ENCODE data around the gene SPACA6. TPM values are rescaled to one million over a fixed set of nuclear protein-coding genes. Genes with fewer than 3 reads are reported as not detected.
A peak's percentile ranks its signal among the peaks of the same experiment; 100 is the strongest.

The SPACA6 gene
- total and polyA plus RNA-seq, 9 of the 15 experiments (the other 6 are each of a cell fraction or from before 2014, with no cell fraction given): 1.3 to 17.3 (median 6.2) TPM

DNA sequence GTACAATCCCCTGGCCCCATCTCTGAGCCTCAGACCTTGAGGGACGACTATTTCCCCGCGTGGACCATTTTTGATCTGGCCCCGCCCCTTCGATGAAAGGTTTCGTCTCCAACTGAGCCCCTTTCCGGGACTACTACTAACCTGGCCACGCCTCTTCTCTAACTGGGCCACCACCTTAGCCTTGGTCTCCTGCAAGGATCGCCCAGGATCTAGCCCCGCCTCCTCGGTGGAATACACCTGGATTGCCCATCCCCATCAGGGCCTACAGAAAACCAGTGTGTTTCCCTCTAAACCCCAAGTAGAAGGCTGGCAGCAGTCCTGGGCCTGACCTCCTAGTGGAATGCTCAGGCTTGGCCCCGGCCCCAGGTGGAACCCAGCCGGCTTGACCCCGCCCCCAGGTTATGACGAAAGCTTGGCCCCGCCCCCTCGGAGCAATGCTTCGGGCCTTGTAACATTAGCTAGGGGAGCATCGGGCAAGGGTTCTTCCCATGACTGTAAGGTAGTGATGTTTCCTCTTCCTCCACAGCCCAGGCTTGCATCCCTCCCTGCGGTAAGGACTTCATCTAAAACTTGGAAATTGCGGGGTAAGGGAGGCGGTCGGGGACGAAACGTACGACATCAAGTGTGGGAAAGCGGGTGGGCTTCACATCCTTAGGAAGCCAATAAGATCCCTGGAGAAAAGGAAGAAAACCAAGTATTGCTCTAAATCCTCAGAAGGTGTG is 9.1 kb downstream of the SPACA6 start (continued):
- TF ChIP-seq CEBPG (CRISPR knock-in tag; IDR thresholded peaks at IDR 0.05) (no peak), CEBPG (tag; conservative IDR thresholded peaks at IDR 0.05 in 1 of 2, IDR thresholded peaks at IDR 0.05 in 1 of 2) (0 out of 4 replicates have a peak, but pooled peaks of 1 of the 2 experiments have one; percentile 18), NONO (IDR thresholded peaks at IDR 0.05; ENCODE audit: low read depth in 2 of 2, low read length in 1 of 2) (no peak), HNRNPUL1 (IDR thresholded peaks at IDR 0.05; ENCODE audit: low read length) (no peak), ZNF436 (CRISPR knock-in tag; IDR thresholded peaks at IDR 0.05) (no peak), FOXJ3 (CRISPR knock-in tag; IDR thresholded peaks at IDR 0.05) (no peak)
- TF ChIP-seq, protein P1, sequence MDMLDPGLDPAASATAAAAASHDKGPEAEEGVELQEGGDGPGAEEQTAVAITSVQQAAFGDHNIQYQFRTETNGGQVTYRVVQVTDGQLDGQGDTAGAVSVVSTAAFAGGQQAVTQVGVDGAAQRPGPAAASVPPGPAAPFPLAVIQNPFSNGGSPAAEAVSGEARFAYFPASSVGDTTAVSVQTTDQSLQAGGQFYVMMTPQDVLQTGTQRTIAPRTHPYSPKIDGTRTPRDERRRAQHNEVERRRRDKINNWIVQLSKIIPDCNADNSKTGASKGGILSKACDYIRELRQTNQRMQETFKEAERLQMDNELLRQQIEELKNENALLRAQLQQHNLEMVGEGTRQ (CRISPR knock-in tag; IDR thresholded peaks at IDR 0.05): no peak
- TF ChIP-seq, protein P2, sequence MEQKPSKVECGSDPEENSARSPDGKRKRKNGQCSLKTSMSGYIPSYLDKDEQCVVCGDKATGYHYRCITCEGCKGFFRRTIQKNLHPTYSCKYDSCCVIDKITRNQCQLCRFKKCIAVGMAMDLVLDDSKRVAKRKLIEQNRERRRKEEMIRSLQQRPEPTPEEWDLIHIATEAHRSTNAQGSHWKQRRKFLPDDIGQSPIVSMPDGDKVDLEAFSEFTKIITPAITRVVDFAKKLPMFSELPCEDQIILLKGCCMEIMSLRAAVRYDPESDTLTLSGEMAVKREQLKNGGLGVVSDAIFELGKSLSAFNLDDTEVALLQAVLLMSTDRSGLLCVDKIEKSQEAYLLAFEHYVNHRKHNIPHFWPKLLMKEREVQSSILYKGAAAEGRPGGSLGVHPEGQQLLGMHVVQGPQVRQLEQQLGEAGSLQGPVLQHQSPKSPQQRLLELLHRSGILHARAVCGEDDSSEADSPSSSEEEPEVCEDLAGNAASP (IDR thresholded peaks at IDR 0.05): no peak
